Testis (tissue), 3 donors: Measurements from ENCODE around the gene ASCC2. TPM values are rescaled to one million over a fixed set of nuclear protein-coding genes. Genes with fewer than 3 reads are reported as not detected.

Experiments used
- DNase-seq: peaks from one replicate; pipeline ENCODE4 v3.0.0-alpha.2; 2019
- H3K27ac ChIP-seq, 2 donors: fragments of 200-600 bp; sonication (generic); one replicate each; pipeline ENCODE4 v1.5.1; 2019
- H3K27me3 ChIP-seq: fragments of 200-600 bp; sonication (generic); one replicate; pipeline ENCODE4 v1.5.1; 2019
- H3K36me3 ChIP-seq: fragments of 200-600 bp; sonication (generic); one replicate; pipeline ENCODE4 v1.5.1; 2017; ENCODE audit warnings: low read depth; ENCODE audit errors: missing control alignments
- H3K4me1 ChIP-seq: fragments of 200-600 bp; sonication (generic); one replicate; pipeline ENCODE4 v1.5.1; 2019
- H3K4me3 ChIP-seq, 2 donors: fragments of 200-600 bp; sonication (generic); one replicate each; pipeline ENCODE4 v1.5.1; 2017 to 2019
- H3K9me3 ChIP-seq: fragments of 200-600 bp; sonication (generic); one replicate; pipeline ENCODE4 v1.5.1; 2017
- POLR2A ChIP-seq: fragments of 450-650 bp; IDR thresholded peaks from one replicate; pipeline ENCODE4 v1.6.1; 2017; ENCODE audit warnings: antibody characterized with exemption, mild to moderate bottlenecking, moderate library complexity
- WGBS, 2 donors: methylation state at CpG; one replicate each; pipeline ENCODE4 v1.1.5; 2018; 5-methylcytosine and 5-hydroxymethylcytosine counted together
- intact Hi-C: fragments of 100-400 bp; cut with DNase I; formaldehyde crosslinking; loops from one replicate; pipeline ENCODE4 v1.15.1; 2023; ENCODE audit warnings: low total_unique reads
- polyA plus RNA-seq: library from polyadenylated mRNA; stranded (reverse); fragments of 350-450 nt; fragmentation: Illumina TruSeq; extraction: RNeasy Lipid Tissue Mini Kit (QIAGEN cat#74804); gene quantifications from one replicate; pipeline ENCODE4 v1.2.3, GENCODE V29; 2014; ENCODE audit warnings: low read depth, low replicate concordance; ENCODE audit not compliant: insufficient read depth
- total RNA-seq, 2 donors: library from RNA; depleted of rRNA; stranded (reverse); fragments of >200 nt; gene quantifications; one replicate each; pipeline ENCODE4 v1.2.3, GENCODE V29; 2016
- TF ChIP-seq, protein P1 (sequence below), 3 experiments: fragments of 450-650 bp in 2 of 3; fragments of 200-600 bp in 1 of 3; sonication (generic) in 1 of 3; IDR thresholded peaks; one replicate each; pipeline ENCODE4 v1.5.1; 2016 to 2019; ENCODE audit warnings: antibody characterized with exemption in 3 of 3, mild to moderate bottlenecking in 2 of 3, moderate library complexity in 1 of 3

ASCC2 gene
- total and polyA plus RNA-seq, 3 donors from 2014 or later: 91.5 to 108 (median 93.8) TPM

DNA sequence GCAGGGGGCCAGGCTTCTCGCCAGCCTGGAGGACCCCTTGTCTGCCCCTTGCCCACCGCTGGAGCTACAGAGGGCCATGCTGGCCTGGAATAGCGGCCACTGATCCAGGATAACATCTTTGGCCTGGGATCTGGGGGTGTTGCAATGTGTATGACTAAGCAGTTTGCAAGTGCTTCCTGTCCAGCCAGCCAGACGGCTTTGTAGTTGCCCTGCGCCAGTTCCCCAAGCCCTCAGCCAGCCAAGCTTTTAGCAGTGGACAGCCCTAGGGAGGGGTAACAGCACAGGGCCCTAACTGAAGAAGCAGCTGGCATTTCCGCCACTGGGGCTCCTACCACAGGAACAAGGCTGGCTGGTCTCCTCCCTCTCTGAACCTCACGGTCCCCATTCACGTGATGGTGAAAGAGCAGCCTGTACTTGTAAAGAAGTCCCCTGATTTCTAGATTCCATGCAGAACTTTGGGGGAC lies 38.8 kb downstream of the ASCC2 start:
- Histone ChIP-seq H3K27ac (peak overlapping the region; percentile 35 to 77), H3K27me3 (no peaks in the 10 kb centered on the region), H3K4me3 (no peak overlapping the region), H3K36me3 (no peaks in the 10 kb centered on the region), H3K4me1 (peaks cover 44% of the 10 kb centered on the region), H3K9me3 (no peaks in the 10 kb centered on the region)
- WGBS, 2 donors: 45 to 51% methylated on average over 6 to 8 of the region's 8 CpGs
- intact Hi-C loops: no loop called here
- TF ChIP-seq, protein P1, sequence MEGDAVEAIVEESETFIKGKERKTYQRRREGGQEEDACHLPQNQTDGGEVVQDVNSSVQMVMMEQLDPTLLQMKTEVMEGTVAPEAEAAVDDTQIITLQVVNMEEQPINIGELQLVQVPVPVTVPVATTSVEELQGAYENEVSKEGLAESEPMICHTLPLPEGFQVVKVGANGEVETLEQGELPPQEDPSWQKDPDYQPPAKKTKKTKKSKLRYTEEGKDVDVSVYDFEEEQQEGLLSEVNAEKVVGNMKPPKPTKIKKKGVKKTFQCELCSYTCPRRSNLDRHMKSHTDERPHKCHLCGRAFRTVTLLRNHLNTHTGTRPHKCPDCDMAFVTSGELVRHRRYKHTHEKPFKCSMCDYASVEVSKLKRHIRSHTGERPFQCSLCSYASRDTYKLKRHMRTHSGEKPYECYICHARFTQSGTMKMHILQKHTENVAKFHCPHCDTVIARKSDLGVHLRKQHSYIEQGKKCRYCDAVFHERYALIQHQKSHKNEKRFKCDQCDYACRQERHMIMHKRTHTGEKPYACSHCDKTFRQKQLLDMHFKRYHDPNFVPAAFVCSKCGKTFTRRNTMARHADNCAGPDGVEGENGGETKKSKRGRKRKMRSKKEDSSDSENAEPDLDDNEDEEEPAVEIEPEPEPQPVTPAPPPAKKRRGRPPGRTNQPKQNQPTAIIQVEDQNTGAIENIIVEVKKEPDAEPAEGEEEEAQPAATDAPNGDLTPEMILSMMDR (IDR thresholded peaks at IDR 0.05): no peak
- TF ChIP-seq POLR2A: no peak
- DNase-seq: peak; percentile 78

DNA sequence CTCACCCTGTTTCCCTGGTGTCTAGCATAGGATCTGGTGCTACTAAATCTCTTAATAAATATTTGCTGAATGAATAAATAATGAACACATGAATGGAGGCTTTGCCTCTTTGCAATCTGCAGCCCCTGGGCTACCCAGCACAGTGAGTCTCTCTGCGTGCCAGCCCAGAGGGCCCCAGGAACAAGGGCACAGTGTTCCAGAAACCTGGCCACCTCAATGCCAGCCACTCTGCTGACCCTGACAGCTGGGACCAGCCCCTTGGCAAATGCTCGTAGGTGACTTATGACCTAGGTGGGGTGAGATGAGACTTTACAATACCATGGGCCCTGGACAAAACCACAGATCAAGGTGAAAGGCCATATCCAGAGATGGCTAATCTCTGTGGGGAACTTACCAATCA lies 39.3 kb downstream of the ASCC2 start:
- Histone ChIP-seq H3K4me3 (no peak overlapping the region), H3K36me3 (no peaks in the 10 kb centered on the region), H3K4me1 (peaks cover 40% of the 10 kb centered on the region), H3K27ac (peak overlapping the region; percentile 19 to 77), H3K9me3 (no peaks in the 10 kb centered on the region), H3K27me3 (no peaks in the 10 kb centered on the region)
- intact Hi-C loops: no loop called here
- WGBS, 2 donors: 48 to 78% methylated on average over 2 of the region's 2 CpGs
- DNase-seq: no peak
- TF ChIP-seq, protein P1 (IDR thresholded peaks at IDR 0.05): no peak
- no peak for TF ChIP-seq POLR2A

DNA sequence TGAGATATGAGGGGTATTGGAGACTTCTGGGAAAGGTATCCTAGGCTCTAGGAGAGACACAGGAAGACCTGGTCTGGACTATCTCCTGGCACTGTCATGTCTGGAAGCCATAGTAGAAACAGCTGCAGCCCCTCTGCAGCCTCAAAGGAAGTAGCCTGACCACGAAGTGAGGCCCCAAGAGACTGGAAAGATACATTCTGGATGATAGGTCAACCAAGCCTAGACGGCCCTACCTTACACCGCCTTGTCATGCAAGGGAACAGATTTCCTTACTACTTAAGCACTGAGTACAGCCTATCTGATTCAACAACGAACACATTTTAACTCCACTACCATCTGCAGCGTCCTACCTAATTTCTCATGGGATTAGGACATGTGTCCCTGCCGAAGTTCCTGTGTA lies 39.8 kb downstream of the ASCC2 start:
- Histone ChIP-seq H3K4me1 (peaks cover 39% of the 10 kb centered on the region), H3K36me3 (no peaks in the 10 kb centered on the region), H3K27me3 (no peaks in the 10 kb centered on the region), H3K27ac (peak overlapping the region in 1 of 2 donors; percentile 77), H3K9me3 (no peaks in the 10 kb centered on the region), H3K4me3 (no peak overlapping the region)
- 69 to 78% methylated on average over 6 of the region's 6 CpGs for WGBS, 2 donors
- no peak for TF ChIP-seq POLR2A
- TF ChIP-seq, protein P1 (IDR thresholded peaks at IDR 0.05): no peak
- intact Hi-C loops: no loop called here
- DNase-seq: no peak

DNA sequence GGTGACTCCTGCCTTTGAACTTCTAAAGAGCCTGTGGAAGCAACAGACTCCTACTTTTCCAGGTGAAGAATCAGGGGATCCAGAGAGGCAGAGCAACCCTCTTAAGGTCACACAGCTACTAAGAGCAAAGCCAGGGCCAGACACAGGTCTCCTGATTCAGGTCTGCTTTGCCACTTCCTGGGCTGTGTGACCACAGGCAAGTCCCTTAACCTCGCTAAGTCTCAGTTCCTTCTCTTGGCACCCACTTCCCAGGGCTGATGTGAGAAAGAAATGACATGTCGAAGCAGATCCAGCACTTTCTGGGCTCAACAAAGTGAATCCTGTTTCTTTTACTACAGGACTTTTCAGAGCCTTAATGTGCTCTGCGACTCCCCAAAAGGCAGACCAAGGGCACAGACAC lies 40.7 kb downstream of the ASCC2 start:
- 94 to 96% methylated on average over 3 of the region's 3 CpGs for WGBS, 2 donors
- Histone ChIP-seq H3K36me3 (no peaks in the 10 kb centered on the region), H3K4me1 (peaks cover 39% of the 10 kb centered on the region), H3K4me3 (no peak overlapping the region), H3K27ac (no peak overlapping the region), H3K9me3 (no peaks in the 10 kb centered on the region), H3K27me3 (no peaks in the 10 kb centered on the region)
- DNase-seq: no peak
- intact Hi-C loops: no loop called here
- no peak for TF ChIP-seq POLR2A
- TF ChIP-seq, protein P1 (IDR thresholded peaks at IDR 0.05): no peak

DNA sequence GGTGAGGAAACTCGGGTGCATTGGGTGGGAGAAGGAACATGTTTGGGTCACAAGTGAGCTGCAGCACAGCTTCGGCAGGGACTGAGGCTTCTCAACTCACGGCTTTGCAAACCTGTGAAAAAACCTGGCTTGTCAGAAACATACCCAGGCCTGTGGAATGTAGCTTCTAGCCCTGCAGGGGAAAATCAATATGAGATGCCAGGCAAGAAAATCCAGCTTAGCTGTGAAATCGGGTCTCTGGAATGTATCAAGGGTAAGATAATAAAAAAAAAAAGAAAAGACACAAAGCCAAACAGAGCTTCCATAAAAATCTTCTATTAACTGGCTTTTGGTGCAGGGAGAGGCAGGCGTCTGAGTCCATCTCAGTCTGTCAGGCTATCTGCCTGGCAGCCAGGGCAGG lies 42.4 kb downstream of the ASCC2 start:
- DNase-seq: no peak
- H3K4me1 ChIP-seq: peaks cover 29% of the 10 kb centered on the region
- intact Hi-C loops: no loop called here
- 61 to 65% methylated on average over 4 to 5 of the region's 5 CpGs for WGBS, 2 donors
- no peaks in the 10 kb centered on the region for H3K36me3 ChIP-seq
- H3K4me3 ChIP-seq: no peak overlapping the region
- H3K27me3 ChIP-seq: no peaks in the 10 kb centered on the region
- H3K9me3 ChIP-seq: no peaks in the 10 kb centered on the region
- TF ChIP-seq POLR2A: no peak
- TF ChIP-seq, protein P1 (IDR thresholded peaks at IDR 0.05): no peak
- no peak overlapping the region for H3K27ac ChIP-seq
